NCI-H1092 (cell line): Measurements from ENCODE around the gene COX7A1.
"Not testable (repeated sequence)": the region's sequence is repeated elsewhere in the genome, so short reads cannot be mapped to it uniquely, and the experiment has no call there.

ENCODE experiments used
- DNase-seq: peaks from one replicate; lab custom pipeline; 2025; lab: John Stamatoyannopoulos, UW

The COX7A1 gene

DNA sequence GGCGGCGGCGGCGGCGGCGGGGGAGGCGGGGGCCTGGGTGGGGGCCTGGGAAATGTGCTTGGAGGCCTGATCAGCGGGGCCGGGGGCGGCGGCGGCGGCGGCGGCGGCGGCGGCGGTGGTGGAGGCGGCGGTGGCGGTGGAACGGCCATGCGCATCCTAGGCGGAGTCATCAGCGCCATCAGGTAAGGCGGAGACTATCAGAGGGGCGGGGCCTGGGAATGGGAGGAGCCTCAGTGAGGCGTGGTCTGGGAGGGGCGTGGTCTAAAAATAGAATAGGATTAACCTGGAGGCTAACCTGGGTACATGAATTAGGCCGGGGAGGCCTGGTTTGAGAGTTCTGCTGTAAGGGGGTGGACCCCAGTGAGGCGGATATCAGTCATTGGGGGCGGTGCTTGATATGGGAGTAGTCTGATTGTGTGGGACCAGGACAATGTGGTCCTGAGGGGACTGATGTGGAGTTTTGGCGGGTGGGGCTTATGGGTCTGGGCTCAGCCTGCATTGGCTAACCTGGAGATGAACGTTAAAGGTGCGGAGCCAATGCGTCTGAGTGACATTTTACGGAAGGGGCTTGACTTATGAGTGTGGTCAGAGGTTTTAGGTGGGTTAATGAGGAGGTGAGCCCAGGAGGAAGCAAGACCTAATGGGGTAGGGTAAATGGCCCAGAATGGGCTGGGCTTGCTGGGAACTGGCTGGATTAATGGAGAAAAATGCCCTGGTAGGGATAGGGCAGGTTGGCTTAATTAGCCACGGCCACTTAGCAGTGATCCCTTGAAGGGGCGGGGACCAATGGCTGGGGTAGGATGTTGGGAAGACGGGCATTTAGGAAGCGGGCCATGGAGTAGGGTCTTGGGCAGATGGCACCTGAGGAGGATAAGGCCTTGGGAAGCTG is 11.0 kb downstream of the COX7A1 start:
- DNase-seq, result peak; percentile 63

DNA sequence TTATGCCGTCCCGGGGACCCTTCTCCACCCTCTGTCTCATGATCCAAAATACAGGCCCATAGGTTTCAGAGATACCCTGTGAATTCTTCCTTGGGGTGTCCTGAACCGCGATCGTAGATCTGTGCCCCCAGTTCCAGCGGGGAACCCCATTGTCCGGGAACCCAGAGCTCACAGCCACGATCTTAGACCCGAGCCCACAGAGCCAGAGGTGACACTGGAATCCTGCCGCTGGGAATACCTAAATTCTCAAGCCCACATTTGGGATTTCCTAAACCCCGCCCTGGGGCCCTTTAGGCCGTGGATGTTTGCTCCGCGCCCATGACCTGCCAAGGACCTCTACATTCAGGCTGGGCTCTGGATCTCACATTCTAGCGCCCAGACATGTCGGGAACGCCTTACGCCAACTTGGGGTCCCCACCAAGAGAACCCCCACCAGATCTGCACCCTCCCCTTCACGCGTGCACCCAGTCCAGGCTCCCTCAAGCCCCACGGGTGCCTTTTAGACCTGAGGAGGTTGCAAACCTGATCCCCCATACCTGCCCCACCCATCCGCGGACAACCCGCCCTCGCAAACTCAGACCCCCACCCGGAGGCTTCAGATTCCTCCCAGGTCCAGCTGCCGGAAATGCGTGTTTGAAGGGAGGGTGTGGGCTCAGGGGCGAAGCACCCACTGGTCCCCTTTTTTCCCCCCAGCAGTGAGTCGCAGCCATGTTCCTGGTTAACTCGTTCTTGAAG is 11.8 kb downstream of the COX7A1 start:
- peak; percentile 24 for DNase-seq

DNA sequence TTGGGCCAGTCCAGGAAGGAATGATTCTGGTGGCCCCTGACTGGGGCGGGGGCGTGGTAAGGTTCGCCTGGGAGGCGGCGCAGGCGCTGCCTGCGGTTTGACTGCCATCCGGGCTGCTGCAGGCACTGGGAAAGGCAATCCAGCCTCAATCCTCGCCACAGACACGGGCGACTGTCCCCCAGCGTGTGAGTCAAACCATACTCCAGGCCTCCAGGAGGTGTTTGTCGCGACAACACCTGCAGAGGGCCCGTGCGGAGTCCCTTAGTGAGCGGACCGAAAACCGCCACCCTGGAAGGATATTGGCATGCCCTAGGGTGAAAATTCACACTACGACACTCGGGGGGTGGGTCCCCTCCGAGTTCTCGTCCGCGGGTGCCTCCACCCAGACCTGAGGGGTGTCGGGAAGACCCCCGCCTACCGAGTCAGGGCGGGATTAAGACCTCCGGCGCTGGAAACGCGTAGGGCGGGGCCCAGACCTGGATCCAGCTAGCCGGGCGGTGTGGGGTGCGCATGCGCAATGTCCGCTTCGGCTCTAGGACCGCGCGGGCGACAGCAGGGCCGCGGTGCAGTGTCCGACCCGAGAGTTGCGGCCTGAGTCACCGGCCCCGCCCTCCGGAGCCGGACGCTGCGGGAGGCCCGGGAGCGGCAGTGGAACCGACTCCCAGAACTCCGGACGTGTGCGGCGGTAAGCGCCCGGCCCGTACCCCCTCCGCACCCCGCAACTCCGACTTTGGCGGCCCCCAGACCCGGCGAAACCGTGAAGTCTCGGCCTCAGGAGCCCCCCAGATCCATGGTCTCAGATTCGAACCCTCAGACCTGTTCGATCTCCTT is 12.6 kb downstream of the COX7A1 start, which contains the start of gene CAPNS1:
Gene CAPNS1, plus strand, starts transcription at position 594 of the 831 bp plus-strand sequence. CDS start 946 bp downstream, outside the sequence.
- DNase-seq, result peak; percentile 91

DNA sequence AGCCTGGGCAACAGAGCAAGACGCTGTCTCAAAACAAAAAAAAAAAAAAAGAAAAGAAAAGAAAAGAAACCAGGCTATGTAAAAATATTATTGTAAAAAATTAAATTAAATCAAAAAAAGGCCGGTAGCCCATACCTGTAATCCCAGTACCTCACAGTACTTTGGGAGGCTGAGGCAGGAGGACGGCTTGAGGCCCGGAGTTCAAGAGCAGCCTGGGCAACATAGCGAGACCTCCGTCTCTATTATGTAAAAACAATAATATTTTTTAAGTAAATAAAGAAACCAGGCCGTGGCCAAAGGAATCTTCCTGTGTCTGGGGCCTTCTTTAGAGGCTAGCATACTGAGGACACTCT is 13.2 kb downstream of the COX7A1 start:
- DNase-seq, result no peak

DNA sequence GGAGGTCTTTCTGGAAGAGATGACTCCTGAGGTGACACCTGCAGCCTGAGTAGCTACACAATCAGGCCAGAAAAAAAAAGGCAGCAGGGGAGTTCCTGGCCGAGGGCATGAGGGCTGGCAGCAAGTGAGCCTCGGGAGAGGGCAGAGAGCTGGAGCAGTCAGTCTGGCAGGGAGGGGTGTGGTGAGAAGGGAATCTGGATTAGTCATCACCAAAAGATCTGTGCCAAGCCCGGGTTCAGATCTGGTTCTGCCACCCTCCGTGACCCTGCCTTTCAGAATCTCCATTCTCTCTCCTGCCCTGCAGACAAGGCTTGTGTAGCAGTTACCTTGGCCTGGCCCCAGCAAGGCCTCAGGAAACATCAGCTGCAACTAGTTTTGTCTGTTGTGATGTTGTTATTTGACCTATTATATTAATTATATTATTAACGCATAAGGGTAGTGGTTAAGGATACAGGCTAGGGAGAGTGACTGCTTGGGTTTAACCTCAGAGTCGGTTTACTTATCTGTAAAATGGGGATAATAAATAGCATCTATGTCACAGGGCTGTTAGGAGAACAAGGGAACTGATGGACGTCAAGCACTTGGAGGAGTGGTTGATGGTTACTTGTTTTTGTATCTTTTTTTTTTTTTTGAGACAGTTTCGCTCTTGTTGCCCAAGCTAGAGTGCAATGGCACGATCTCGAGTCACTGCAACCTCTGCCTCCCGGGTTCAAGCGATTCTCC is 15.1 kb downstream of the COX7A1 start:
- DNase-seq, result peak; percentile 22

DNA sequence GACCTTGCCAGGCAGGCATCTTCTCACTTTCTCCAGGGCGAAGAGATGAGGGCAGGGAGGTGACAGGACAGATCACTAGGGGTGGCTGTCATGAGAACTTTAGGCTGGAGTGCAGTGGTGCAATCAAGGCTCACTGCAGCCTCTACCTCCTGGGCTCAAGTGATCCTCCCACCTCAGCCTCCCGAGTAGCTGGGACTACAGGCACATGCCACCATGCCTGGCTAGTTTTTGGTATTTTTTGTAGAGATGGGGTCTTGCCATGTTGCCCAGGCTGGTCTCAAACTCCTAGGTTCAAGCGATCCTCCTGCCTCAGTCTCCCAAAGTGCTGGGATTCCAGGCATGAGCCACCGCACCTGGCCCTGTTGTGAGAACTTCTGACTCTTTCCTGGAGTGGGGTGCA is 17.4 kb downstream of the COX7A1 start:
- DNase-seq, result not testable (repeated sequence)

DNA sequence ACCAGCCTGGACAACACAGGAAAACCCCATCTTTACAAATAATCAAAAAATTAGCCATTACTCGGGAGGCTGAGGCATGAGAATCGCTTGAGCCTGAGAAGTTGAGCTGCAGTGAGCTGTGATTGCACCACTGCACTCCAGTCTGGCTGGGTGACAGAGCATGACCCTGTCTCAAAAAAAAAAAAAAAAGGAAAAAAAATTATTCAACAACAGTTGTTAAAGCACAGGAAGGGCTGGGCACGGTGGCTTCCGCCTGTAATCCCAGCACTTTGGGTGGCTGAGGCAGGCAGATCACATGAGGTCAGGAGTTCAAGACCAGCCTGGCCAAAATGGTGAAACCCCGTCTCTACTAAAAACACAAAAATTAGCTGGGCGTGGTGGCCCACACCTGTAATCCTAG is 21.0 kb downstream of the COX7A1 start:
- not testable (repeated sequence) for DNase-seq

DNA sequence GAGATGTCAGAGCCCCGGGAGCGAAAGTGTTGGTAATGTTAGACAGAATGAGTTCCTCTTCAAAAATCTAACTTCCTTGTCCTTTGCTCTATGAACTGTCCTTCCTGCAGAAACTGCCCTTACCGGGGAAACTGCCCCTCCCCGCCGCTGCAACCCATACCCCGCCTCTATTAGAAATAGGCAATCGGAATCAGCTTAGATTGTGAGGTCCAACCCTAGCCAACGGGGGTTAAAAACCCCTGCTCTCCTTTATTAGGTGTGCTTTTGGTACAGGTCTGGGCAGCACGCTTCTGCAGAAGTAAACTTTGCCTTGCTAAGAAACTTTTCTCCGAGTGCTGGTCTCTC is 23.9 kb downstream of the COX7A1 start:
- no peak for DNase-seq

DNA sequence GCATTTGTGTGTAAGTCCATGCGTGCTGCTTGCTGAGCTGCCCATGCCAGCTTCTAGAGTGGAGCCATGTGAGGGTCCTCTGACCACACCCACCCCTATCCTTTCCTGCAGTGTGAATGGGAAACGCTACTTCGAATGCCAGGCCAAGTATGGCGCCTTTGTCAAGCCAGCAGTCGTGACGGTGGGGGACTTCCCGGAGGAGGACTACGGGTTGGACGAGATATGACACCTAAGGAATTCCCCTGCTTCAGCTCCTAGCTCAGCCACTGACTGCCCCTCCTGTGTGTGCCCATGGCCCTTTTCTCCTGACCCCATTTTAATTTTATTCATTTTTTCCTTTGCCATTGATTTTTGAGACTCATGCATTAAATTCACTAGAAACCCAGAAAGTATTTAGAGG is 26.7 kb downstream of the COX7A1 start:
- no peak for DNase-seq

DNA sequence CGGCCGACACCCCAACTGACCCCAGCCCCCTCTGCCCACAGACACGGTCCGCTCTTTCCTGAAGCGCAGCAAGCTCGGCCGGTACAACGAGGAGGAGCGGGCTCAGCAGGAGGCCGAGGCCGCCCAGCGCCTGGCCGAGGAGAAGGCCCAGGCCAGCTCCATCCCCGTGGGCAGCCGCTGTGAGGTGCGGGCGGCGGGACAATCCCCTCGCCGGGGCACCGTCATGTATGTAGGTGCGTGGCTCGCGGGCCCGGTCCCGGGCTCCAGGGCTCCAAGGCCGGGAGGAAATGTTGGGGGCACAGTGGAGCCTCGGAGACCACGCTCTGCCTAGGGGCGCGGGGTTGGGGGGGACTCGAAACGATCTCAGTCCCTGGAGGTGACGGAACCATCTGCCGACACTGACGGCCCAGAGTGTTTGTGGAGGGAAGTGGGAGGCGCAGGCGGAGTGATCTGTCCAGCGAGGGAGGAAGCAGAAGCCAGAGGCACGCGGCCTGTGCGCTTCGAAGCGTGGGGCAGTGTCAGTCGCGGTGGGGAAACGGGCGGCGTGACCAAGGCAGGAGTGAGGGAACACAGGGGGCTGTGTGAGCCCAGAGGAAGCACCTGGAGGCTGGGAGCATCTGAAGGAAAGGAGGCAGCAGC is 30.6 kb downstream of the COX7A1 start:
- no peak for DNase-seq

DNA sequence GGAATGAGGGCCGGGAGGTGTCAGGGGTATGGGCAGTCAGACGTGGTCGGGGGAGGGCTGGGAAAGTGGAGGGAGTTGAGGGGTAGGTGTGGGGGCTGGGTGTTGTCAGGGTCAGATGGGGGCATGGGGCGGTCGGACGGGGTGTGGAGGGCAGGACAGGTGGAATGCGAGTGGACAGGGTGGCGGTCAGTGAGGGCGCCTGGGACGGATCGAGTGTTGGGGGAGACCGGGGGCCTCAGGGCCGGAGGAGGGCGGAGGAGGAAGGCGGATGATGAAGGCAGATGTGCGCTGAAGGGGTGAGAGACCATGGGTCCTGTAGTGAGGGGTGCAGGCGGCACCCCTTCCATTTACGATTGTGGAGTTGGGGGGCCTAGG is 31.3 kb downstream of the COX7A1 start:
- no peak for DNase-seq

DNA sequence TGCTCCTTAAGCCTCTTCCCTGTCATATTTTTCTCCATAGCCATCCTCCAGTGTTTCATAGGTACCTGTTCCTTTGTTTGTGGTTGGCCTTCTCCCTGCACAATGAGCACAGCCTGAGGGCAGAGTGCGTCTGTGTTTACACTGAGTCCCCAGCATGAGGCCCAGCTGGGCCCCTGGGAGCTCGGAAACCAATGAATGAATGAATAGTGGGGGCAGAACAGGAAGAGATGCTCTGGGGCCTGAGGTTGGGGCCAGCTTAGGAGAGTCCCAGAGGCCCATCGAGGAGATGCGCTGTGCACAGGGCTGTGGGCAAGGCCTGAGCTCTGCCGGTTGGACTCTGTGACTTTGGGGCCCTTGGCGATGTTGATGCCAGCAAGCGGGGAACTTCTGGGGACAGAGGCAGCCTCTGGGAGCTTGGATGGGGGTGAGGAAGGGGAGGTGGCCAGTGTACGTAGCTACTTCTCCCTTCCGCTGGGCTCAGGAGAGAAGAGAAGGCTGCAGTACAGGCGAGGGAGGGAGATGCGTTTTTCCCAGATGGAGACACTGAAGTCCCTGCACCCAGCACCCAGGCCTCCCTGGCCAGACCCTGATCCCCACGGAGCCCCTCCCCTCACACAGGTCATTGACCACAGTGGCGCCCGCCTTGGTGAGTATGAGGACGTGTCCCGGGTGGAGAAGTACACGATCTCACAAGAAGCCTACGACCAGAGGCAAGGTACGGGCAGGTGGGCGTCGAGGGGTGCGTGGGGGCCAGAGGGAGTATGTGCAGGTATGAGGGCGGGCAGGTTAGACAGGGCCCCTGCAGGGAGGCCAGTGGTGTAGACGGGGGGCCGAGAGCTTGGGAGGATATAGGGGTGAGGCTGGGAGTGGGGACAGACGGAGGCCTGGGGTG is 31.9 kb downstream of the COX7A1 start:
- peak; percentile 1 for DNase-seq

DNA sequence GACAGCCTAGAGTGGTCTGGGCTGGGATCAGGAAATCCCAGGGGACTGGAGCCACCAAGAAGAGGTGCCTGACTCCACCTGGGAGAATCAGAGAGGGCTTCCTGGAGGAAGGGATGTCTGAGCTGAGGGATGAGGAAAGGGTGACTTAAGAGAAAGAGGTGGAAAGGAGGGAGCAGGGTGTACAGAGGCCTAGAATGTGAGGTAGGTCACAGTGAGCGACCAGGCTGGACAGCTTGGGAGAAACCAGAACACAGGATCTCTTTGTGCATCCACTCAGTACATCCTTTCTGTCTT is 36.0 kb downstream of the COX7A1 start:
- no peak for DNase-seq

DNA sequence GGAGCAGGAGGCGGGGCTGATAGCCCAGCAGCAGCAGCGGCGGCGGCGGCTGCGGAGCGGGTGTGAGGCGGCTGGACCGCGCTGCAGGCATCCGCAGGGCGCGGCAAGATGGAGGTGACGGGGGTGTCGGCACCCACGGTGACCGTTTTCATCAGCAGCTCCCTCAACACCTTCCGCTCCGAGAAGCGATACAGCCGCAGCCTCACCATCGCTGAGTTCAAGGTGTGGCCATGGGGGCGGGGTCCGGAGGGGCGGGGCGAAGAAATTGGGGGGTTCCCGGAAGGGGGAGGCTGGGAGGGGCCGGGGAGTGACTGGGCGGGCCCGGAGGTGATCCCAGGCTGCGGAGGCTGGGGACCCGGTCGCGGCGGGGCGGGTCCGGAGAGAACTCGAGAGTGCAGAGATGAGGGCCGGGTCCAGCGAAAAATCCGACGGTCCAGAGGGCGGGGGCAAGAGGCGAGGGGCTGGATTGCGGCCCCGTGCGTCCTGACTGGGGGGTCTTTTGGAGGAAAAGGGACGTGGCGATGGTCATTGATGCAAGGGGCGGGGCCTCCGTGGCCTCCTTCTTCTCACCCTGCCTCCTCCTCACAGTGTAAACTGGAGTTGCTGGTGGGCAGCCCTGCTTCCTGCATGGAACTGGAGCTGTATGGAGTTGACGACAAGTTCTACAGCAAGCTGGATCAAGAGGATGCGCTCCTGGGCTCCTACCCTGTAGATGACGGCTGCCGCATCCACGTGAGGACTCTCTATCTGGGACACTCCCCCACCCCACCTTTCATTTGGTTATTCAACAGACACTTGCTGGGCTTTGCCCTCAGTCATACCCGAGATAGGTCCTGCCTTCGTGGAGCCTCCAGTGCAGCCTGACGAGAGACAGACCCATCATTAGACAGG is 36.5 kb downstream of the COX7A1 start, which contains the start of gene TBCB:
Gene TBCB, plus strand, starts transcription at position 16 of the 891 bp plus-strand sequence. Its CDS starts 93 bp downstream, at position 109.
- DNase-seq, result peak; percentile 39

DNA sequence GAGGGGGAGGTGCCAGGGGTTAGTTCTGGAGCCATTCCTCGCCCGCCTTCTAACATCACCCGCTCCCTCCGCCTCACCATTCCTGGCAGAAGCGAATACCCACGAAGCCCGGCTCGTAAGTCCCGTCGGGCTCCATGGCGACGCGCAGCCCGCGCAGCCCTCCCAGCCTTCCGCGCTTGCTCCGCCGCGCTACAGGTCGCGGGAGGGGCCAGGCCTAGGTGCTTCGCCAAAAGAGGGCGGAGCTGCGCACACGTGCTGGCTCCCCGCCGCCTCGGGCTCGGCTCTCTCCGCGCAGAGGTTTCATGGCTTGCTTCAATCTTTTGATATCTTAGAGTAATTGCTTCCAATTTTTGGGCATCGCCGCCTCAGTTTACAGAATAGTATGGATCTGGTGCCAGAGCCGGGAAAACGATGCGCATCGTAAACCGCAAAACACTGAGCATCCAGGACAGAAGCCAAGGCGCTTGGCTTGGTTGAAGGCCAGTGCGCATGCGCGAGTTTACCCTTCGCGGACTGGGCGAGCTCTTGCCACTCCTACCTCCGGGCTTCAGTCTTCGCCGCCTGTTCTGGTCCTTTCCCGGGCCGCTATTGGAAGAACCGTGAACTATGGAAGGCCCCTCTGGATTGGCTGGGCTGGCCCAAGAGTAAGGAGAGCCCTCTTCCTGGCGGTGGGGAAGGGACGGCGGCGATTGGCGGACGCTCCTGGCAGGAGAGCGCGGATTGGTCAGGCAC is 37.4 kb downstream of the COX7A1 start, which contains the start of gene POLR2I:
Gene POLR2I, minus strand, starts transcription at position 155 of the 732 bp plus-strand sequence. Its CDS starts 19 bp downstream, at position 136.
- peak; percentile 98 for DNase-seq

DNA sequence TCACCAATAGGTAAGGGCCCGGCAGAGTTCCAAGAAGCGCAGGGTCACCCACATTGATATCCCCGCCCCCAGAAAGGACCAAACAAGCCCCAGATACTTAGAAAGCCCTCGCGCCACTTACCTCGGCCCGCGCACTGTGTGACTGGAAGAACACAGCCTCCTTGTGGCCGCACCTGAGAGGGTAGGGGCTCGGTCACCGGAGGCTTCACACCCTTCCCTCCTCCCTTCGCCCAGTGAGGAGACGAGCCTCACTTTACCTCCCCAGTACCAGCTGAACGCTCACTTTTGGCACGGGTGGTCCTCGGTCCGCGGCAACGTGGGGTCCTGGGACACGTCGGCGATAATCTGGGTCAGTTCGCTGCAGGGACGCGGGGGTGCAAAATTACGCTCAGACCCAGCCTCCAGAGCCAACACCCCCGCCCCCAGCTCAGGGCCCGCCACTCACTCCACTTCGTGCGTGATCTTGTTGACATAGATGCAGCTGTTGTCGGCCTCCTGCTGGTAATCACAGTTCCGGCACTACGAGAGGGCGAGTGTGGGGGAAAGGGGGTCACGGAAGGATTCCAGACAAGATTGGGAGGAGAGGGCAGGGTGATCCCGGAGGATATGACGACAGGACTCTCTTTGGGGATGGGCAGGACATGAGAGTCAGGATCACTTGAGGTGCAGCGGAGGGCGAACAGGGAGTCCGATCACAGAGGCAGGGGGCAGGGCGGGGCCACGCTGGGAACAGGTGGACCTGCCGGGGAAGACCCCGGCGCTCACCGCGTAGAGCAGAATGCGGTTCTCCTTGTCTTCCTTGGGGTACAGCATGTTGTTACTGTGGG is 38.1 kb downstream of the COX7A1 start:
- DNase-seq, result peak; percentile 4

DNA sequence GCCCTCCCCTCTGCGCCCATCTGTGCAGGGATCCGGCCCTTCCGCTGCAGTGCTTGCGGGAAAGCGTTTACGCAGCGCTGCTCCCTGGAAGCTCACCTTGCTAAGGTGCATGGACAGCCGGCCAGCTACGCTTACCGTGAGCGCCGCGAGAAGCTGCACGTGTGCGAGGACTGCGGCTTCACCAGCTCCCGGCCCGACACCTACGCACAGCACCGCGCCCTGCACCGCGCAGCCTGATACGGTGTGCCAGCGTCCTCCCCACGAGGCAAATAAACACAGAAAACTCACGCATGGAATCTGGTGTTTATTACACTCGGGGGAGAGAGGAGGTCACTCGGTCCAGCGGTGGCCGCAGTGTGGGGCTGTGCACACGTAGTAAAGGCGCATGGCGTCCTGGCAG is 38.8 kb downstream of the COX7A1 start:
- DNase-seq, result no peak

DNA sequence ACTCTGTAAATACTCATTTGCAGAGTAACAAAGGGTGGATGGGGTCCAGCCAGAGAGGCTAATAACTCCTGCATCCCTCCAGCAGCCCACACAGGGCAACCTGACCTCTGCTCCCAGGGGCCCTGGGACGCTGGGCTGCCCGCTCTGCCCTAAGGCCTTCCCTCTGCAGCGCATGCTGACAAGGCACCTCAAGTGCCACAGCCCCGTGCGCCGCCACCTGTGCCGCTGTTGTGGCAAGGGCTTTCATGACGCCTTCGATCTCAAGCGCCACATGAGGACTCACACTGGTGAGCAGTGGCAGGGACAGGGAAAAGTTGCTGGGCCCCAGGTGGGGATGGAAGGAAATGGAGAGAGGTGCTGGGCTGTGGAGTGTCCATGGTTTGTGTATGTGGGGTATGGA is 39.6 kb downstream of the COX7A1 start:
- no peak for DNase-seq
